ENCODE results near the gene MXD3.

Gene MXD3

DNA sequence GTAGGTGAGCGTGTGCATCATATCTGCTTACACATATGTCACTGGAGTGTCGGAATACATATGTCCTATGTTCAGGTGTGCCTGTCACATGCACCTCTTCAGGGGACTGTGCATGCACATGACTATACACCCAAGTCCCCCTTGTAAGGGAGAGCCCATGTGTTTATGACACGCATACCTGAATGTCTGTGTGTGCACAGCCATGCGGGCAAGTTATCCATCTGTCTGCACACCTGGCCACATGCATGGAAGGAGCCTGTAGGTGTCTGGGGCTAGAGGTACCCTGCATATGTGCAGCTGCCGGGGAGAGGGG is 45.4 kb upstream of the MXD3 start:
- CTCF ChIA-PET: interaction anchor here (0.7 to 35.5 kb wide), 5 partner anchors 24 to 98 kb away, joined by 3 to 734 read pairs (median 9); partner anchors contain the start of gene SLC34A1
- no peak for DNase-seq (ENCODE audit: extremely low spot score)
- POLR2A ChIA-PET: no interaction called here

DNA sequence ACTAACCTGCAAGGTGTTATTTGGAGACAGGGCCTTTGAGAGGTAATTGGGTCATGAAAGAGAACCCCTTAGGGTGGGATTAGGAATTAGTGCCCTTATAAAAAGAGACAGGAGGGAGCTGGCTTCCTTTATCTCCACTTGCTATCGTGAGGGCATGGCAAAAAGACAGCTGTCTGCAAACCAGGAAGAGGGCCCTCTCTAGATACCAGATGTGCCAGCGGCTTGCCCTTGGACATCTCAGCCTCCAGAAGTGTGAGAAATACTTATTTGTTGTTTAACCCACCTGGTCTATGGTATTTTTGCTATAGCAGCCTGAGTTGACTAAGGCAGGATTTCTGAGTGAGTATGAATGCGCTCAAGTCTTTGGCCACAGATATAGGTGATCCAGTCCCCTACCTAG is 45.0 kb upstream of the MXD3 start:
- ChIA-PET CTCF (interaction anchor here (0.7 to 35.5 kb wide), 4 partner anchors 24 to 98 kb away, joined by 3 to 734 read pairs (median 6); partner anchors contain the start of gene SLC34A1), POLR2A (no interaction called here)
- DNase-seq (ENCODE audit: extremely low spot score): no peak
- TF ChIP-seq CTCF (IDR thresholded peaks at IDR 0.05; ENCODE audit: control extremely low read depth, extremely low read depth, low read depth, missing control alignments): no peak

More for the DNA sequence above, 45.4 kb upstream of the MXD3 start:
- no peak for TF ChIP-seq CTCF (IDR thresholded peaks at IDR 0.05; ENCODE audit: control extremely low read depth, extremely low read depth, low read depth, missing control alignments)

DNA sequence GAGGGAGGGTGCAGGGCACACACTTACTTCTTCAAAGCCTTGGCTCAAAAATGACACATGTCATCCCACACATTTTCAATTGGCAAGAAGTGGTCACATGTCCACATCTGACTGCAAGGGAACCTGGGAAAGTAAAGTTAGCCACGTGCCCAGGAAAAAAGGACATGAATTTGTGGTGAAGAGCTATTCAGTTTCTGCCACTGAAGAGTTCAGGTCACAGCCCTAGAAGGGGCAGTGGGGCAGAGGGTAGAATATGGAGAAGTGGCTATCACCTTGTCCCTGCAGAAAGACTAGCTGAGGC is 44.1 kb upstream of the MXD3 start:
- no peak for DNase-seq (ENCODE audit: extremely low spot score)
- no peak for TF ChIP-seq CTCF (IDR thresholded peaks at IDR 0.05; ENCODE audit: control extremely low read depth, extremely low read depth, low read depth, missing control alignments)
- POLR2A ChIA-PET: no interaction called here
- CTCF ChIA-PET: interaction anchor here (0.9 to 35.5 kb wide), 3 partner anchors 25 to 99 kb away, joined by 4 to 734 read pairs (median 9); partner anchors contain the start of gene SLC34A1

- DNase-seq (ENCODE audit: extremely low spot score): no peak
- CTCF ChIA-PET: interaction anchor here (0.9 to 35.5 kb wide), 3 partner anchors 26 to 100 kb away, joined by 4 to 734 read pairs (median 9); partner anchors contain the start of gene SLC34A1
- TF ChIP-seq CTCF (IDR thresholded peaks at IDR 0.05; ENCODE audit: control extremely low read depth, extremely low read depth, low read depth, missing control alignments): no peak
- POLR2A ChIA-PET: no interaction called here
These were observed 43.6 kb upstream of the MXD3 start for GRCh38 chr5:177355162-177355867.

- no peak for TF ChIP-seq CTCF (IDR thresholded peaks at IDR 0.05; ENCODE audit: control extremely low read depth, extremely low read depth, low read depth, missing control alignments)
- no peak for DNase-seq (ENCODE audit: extremely low spot score)
- POLR2A ChIA-PET: no interaction called here
- CTCF ChIA-PET: interaction anchor here (1.0 to 35.5 kb wide), 3 partner anchors 26 to 100 kb away, joined by 3 to 734 read pairs (median 9); partner anchors contain the start of gene SLC34A1
These were observed 43.0 kb upstream of the MXD3 start for GRCh38 chr5:177354711-177355110.

GRCh38 chr5:177354256-177354655 is 42.6 kb upstream of the MXD3 start:
- TF ChIP-seq CTCF (IDR thresholded peaks at IDR 0.05; ENCODE audit: control extremely low read depth, extremely low read depth, low read depth, missing control alignments): no peak
- POLR2A ChIA-PET: no interaction called here
- CTCF ChIA-PET: interaction anchor here (1.0 to 35.5 kb wide), 2 partner anchors 27 to 44 kb away, joined by 3 to 734 read pairs; partner anchors contain the start of gene SLC34A1
- no peak for DNase-seq (ENCODE audit: extremely low spot score)

Measured in GM10248 (cell line).